ENCODE measurements around the gene WDR20. TPM values are rescaled to one million over a fixed set of nuclear protein-coding genes. Genes with fewer than 3 reads are reported as not detected.

The WDR20 gene
- polyA plus RNA-seq, 1 donor (not counting 4 experiments of a cell fraction or from before 2014, with no cell fraction given), result 24.5 TPM

GRCh38 chr14:102197317-102197853 lies 57.7 kb downstream of the WDR20 start:
- H3K9ac ChIP-seq (ENCODE audit: control insufficient read depth, extremely low read depth, insufficient read depth, low read length), result no peak overlapping the region
- no peaks in the 10 kb centered on the region for H3K9me1 ChIP-seq (ENCODE audit: control insufficient read depth, extremely low read depth, insufficient read depth, low read length)
- H3K36me3 ChIP-seq (ENCODE audit: control insufficient read depth in 2 of 2, extremely low read depth in 1 of 2, insufficient read depth in 2 of 2, low read length in 2 of 2), result peaks cover 12 to 19% of the 10 kb centered on the region in 2 experiments
- TF ChIP-seq EZH2 (IDR thresholded peaks at IDR 0.05; ENCODE audit: low read length) (no peak), CTCF (optimal IDR thresholded peaks at IDR 0.05 in 1 of 3, IDR thresholded peaks at IDR 0.05 in 1 of 3, conservative IDR thresholded peaks at IDR 0.05 in 1 of 3; ENCODE audit: extremely low read depth in 1 of 3, insufficient read depth in 2 of 3, low read length in 3 of 3) (no peak)
- dilution Hi-C loops (cut with MboI; ENCODE audit: extremely low pct_ligation_motif_present, low sequenced_read_pairs), result no loop called here
- H2AFZ ChIP-seq (ENCODE audit: control insufficient read depth, low read length), result no peak overlapping the region
- H3K4me2 ChIP-seq (ENCODE audit: control insufficient read depth, extremely low read depth, insufficient read depth, low read depth, low read length), result no peak overlapping the region
- FAIRE-seq (peak; percentile 23), DNase-seq (ENCODE audit: low read depth, low spot score) (no peak)
- no peaks in the 10 kb centered on the region for H3K9me3 ChIP-seq (ENCODE audit: control insufficient read depth, low read depth, low read length)
- H3K79me2 ChIP-seq (ENCODE audit: control insufficient read depth, insufficient read depth, low read length), result peaks cover 57% of the 10 kb centered on the region
- H3K27me3 ChIP-seq (ENCODE audit: control insufficient read depth, extremely low read depth, insufficient read depth, low read length), result no peaks in the 10 kb centered on the region
- no peak overlapping the region for H3K4me3 ChIP-seq (ENCODE audit: control insufficient read depth in 2 of 3, extremely low read depth in 1 of 3, insufficient read depth in 2 of 3, low read depth in 1 of 3, low read length in 3 of 3)
- H3K27ac ChIP-seq (ENCODE audit: control insufficient read depth, insufficient read depth, low read length), result no peak overlapping the region
- peaks cover 3% of the 10 kb centered on the region for H3K4me1 ChIP-seq (ENCODE audit: control insufficient read depth, extremely low read depth, insufficient read depth, low read length)
- H4K20me1 ChIP-seq (ENCODE audit: control insufficient read depth, extremely low read depth, insufficient read depth, low read length), result peaks cover 12% of the 10 kb centered on the region

GRCh38 chr14:102200690-102201352 lies 61.1 kb downstream of the WDR20 start:
- Histone ChIP-seq H3K9me3 (ENCODE audit: control insufficient read depth, low read depth, low read length) (no peaks in the 10 kb centered on the region), H4K20me1 (ENCODE audit: control insufficient read depth, extremely low read depth, insufficient read depth, low read length) (peaks cover 3% of the 10 kb centered on the region), H3K36me3 (ENCODE audit: control insufficient read depth in 2 of 2, extremely low read depth in 1 of 2, insufficient read depth in 2 of 2, low read length in 2 of 2) (peaks cover 13 to 18% of the 10 kb centered on the region in 2 experiments), H2AFZ (ENCODE audit: control insufficient read depth, low read length) (no peak overlapping the region), H3K27me3 (ENCODE audit: control insufficient read depth, extremely low read depth, insufficient read depth, low read length) (no peaks in the 10 kb centered on the region), H3K4me2 (ENCODE audit: control insufficient read depth, extremely low read depth, insufficient read depth, low read depth, low read length) (no peak overlapping the region), H3K4me1 (ENCODE audit: control insufficient read depth, extremely low read depth, insufficient read depth, low read length) (no peaks in the 10 kb centered on the region), H3K27ac (ENCODE audit: control insufficient read depth, insufficient read depth, low read length) (no peak overlapping the region), H3K4me3 (ENCODE audit: control insufficient read depth in 2 of 3, extremely low read depth in 1 of 3, insufficient read depth in 2 of 3, low read depth in 1 of 3, low read length in 3 of 3) (no peak overlapping the region), H3K9me1 (ENCODE audit: control insufficient read depth, extremely low read depth, insufficient read depth, low read length) (no peaks in the 10 kb centered on the region), H3K9ac (ENCODE audit: control insufficient read depth, extremely low read depth, insufficient read depth, low read length) (no peak overlapping the region), H3K79me2 (ENCODE audit: control insufficient read depth, insufficient read depth, low read length) (peaks cover 48% of the 10 kb centered on the region)
- FAIRE-seq (no peak), DNase-seq (ENCODE audit: low read depth, low spot score) (no peak)
- no peak for TF ChIP-seq CTCF (optimal IDR thresholded peaks at IDR 0.05 in 1 of 3, IDR thresholded peaks at IDR 0.05 in 1 of 3, conservative IDR thresholded peaks at IDR 0.05 in 1 of 3; ENCODE audit: extremely low read depth in 1 of 3, insufficient read depth in 2 of 3, low read length in 3 of 3)
- no peak for TF ChIP-seq EZH2 (IDR thresholded peaks at IDR 0.05; ENCODE audit: low read length)
- dilution Hi-C loops (cut with MboI; ENCODE audit: extremely low pct_ligation_motif_present, low sequenced_read_pairs), result no loop called here
